Esophagus (tissue), 2 donors: ENCODE results near the gene MYPN. TPM values are rescaled to one million over a fixed set of nuclear protein-coding genes. Genes with fewer than 3 reads are reported as not detected.
"Not testable (repeated sequence)": the region's sequence is repeated elsewhere in the genome, so short reads cannot be mapped to it uniquely, and the experiment has no call there.

Experiments used
- H3K27ac ChIP-seq, 2 donors: one replicate each; pipeline ENCODE4 v1.5.1; 2013; ENCODE audit warnings: low read depth in 2 of 2, mild to moderate bottlenecking in 2 of 2, inconsistent platforms in 1 of 2, low read length in 1 of 2, moderate library complexity in 1 of 2
- H3K27me3 ChIP-seq, 2 donors: one replicate each; pipeline ENCODE4 v1.6.1; 2013; ENCODE audit warnings: low read length in 2 of 2, control low read depth in 1 of 2, mild to moderate bottlenecking in 1 of 2; ENCODE audit not compliant: insufficient read depth in 2 of 2, control insufficient read depth in 1 of 2
- H3K36me3 ChIP-seq, 2 donors: one replicate each; pipeline ENCODE4 v1.6.1; 2013; ENCODE audit warnings: low read length in 1 of 2; ENCODE audit not compliant: control insufficient read depth in 2 of 2, insufficient read depth in 2 of 2
- H3K4me1 ChIP-seq, 2 donors: one replicate each; pipeline ENCODE4 v1.6.1; 2013; ENCODE audit warnings: low read length in 1 of 2; ENCODE audit not compliant: control insufficient read depth in 2 of 2, insufficient read depth in 2 of 2
- H3K4me3 ChIP-seq, 2 donors: one replicate each; pipeline ENCODE4 v1.5.1; 2013; ENCODE audit warnings: low read length in 2 of 2, mild to moderate bottlenecking in 2 of 2, low read depth in 1 of 2, moderate library complexity in 1 of 2
- H3K9me3 ChIP-seq, 2 donors: one replicate each; pipeline ENCODE4 v1.6.1; 2013; ENCODE audit warnings: mild to moderate bottlenecking in 2 of 2, low read depth in 1 of 2, low read length in 1 of 2, moderate library complexity in 1 of 2; ENCODE audit not compliant: control insufficient read depth in 2 of 2, insufficient read depth in 1 of 2
- WGBS, 2 donors: extraction: QIAGEN DNeasy Blood & Tissue Kit; methylation state at CpG; one replicate each; pipeline ENCODE4 v1.1.7; 2013; 5-methylcytosine and 5-hydroxymethylcytosine counted together
- polyA plus RNA-seq, 2 donors: library from polyadenylated mRNA; stranded (reverse); fragments of 200-250 nt; gene quantifications; one replicate each; pipeline ENCODE4 v1.2.3, GENCODE V29; 2013
- donor health status: healthy with polysubstance abuse.
- donor health status: Bipolar disorder and iron deficiency.

The MYPN gene, protein sequence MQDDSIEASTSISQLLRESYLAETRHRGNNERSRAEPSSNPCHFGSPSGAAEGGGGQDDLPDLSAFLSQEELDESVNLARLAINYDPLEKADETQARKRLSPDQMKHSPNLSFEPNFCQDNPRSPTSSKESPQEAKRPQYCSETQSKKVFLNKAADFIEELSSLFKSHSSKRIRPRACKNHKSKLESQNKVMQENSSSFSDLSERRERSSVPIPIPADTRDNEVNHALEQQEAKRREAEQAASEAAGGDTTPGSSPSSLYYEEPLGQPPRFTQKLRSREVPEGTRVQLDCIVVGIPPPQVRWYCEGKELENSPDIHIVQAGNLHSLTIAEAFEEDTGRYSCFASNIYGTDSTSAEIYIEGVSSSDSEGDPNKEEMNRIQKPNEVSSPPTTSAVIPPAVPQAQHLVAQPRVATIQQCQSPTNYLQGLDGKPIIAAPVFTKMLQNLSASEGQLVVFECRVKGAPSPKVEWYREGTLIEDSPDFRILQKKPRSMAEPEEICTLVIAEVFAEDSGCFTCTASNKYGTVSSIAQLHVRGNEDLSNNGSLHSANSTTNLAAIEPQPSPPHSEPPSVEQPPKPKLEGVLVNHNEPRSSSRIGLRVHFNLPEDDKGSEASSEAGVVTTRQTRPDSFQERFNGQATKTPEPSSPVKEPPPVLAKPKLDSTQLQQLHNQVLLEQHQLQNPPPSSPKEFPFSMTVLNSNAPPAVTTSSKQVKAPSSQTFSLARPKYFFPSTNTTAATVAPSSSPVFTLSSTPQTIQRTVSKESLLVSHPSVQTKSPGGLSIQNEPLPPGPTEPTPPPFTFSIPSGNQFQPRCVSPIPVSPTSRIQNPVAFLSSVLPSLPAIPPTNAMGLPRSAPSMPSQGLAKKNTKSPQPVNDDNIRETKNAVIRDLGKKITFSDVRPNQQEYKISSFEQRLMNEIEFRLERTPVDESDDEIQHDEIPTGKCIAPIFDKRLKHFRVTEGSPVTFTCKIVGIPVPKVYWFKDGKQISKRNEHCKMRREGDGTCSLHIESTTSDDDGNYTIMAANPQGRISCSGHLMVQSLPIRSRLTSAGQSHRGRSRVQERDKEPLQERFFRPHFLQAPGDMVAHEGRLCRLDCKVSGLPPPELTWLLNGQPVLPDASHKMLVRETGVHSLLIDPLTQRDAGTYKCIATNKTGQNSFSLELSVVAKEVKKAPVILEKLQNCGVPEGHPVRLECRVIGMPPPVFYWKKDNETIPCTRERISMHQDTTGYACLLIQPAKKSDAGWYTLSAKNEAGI (N-terminal part only)
- polyA plus RNA-seq, result under 1 TPM in 1 of 2 donors, not detected in 1; 0.01 TPM

DNA sequence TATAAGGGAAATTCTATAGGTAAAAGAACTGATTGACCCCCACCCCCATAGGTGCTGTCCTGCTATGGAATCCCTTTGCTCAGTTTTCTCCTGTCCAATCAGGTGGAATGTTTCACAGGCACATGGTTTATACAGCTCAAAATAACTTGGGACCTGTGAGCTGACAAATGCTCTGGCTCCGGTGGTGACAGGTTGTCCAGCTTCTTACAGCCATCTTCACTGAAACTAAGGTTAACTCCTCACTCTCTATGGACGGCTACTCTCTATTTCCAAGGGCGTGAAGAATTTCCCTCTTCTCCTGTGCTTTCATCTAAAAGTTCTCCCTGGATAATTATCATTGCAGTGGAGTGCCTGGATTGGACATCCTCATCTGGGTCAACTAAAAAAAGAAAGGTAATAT, at the start of gene MYPN:
Gene MYPN, plus strand, starts transcription at position 158 of the 400 bp plus-strand sequence. CDS start 11,951 bp downstream, outside the sequence.
- Histone ChIP-seq H3K4me1 (no peaks in the 10 kb centered on the region), H3K9me3 (no peaks in the 10 kb centered on the region), H3K36me3 (no peaks in the 10 kb centered on the region), H3K4me3 (no peak within 1 kb of the TSS), H3K27me3 (no peaks in the 10 kb centered on the region), H3K27ac (no peak within 1 kb of the TSS)
- 65 to 77% methylated on average over 3 of the region's 3 CpGs for WGBS, 2 donors

DNA sequence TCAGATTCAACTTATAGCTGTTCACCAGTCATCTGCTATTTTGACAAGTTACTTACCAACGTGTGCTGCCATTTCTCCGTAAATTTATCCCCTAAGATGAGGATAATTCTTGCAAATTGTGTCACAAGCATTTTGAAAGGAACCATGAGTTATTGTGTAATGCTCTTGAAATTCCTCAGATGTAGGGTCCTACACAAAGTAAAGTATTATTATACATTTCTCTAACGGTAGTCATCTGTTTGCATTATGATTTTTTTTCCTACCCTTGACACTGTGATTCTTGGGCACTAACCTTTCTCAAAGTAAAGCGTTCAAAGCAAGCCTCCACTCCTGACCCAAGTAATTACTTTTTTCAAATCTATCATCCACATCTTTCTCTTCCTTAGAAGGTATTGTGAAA, 42.3 kb upstream of the MYPN start:
- Histone ChIP-seq H3K36me3 (no peaks in the 10 kb centered on the region), H3K4me1 (no peaks in the 10 kb centered on the region), H3K27ac (no peak overlapping the region), H3K4me3 (no peak overlapping the region), H3K9me3 (no peaks in the 10 kb centered on the region), H3K27me3 (no peaks in the 10 kb centered on the region)
- 75% methylated on average over 4 of the region's 4 CpGs for WGBS, 2 donors

DNA sequence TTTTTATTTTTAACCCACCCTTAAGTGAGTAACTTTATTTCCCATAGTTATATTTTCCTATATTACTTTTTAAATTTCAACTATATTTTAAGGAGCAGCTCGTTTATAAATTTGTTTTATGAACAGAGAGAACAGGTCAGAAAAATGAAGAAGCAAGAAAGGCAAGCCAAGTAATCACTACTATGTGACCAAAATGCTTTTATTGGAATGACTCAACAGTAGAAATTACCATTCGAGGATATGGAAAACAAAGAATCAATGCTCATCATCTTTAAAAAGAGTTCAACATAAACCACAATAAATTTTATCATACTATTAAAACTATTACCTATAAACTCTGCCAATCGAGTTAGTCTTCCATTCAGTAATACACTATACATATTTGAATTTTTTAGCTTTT, 41.8 kb upstream of the MYPN start:
- H3K9me3 ChIP-seq, result no peaks in the 10 kb centered on the region
- H3K4me1 ChIP-seq, result no peaks in the 10 kb centered on the region
- no peaks in the 10 kb centered on the region for H3K36me3 ChIP-seq
- no peak overlapping the region for H3K4me3 ChIP-seq
- no peak overlapping the region for H3K27ac ChIP-seq
- no peaks in the 10 kb centered on the region for H3K27me3 ChIP-seq
- WGBS, 2 donors, result 78% methylated on average over 3 of the region's 3 CpGs

DNA sequence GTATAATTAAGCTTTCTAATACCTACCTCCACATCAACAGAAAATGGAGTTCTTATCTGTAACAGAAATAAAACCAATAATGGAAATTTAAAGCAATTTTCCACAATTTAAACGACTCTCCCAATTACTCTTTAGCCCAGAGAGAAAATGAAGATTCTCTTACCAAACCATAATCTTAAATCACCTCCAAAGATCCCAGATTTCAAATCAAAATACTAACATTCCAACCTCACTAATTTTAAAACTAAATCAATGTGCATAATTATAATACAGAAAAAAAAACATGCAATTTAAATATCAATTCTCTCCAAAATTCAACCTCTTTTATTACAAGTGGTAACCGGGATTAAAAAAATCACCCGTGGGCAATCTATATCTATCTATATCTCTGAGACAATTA, 35.7 kb upstream of the MYPN start:
- Histone ChIP-seq H3K36me3 (no peaks in the 10 kb centered on the region), H3K4me1 (no peaks in the 10 kb centered on the region), H3K27ac (no peak overlapping the region), H3K9me3 (no peaks in the 10 kb centered on the region), H3K27me3 (no peaks in the 10 kb centered on the region), H3K4me3 (peak overlapping the region in 1 of 2 donors; percentile 88)
- WGBS, 2 donors, result 11 to 13% methylated on average over 3 of the region's 3 CpGs

DNA sequence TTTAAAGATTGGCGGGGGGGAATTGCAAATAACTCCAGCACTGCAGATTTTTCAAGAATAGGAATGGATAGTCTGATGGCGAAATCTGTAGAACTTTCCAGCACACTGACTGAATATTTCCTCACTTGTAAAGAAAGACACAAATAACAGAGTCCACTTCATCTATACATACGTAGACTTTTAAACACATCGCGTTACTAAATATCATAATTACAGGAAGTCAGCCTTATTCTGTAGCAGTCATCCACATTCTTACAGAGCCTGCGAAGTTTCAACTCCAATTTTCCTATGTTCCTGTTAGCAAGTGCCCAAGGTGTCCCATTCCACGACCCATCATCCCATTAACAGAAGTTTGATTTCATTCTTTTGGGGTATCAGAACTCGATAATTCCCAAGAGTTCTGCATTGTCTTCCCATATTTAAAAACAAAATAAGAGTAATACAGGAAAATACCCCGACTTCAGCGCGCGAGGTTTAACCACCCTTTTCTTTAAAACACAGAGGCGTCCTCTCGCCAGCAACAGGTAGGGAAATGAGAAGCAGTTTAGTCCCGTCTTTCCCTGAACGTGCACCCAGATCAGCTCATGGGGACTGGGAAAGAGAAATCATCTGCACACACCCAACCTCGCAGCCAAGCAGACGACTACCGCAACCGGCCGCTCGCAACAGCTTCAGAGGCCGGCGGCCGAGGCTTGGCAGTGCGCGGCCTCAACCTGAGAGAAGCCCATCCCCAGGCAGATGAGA, 35.1 kb upstream of the MYPN start:
- peak overlapping the region; percentile 88 to 99 for H3K4me3 ChIP-seq
- H3K4me1 ChIP-seq, result no peaks in the 10 kb centered on the region
- peak overlapping the region; percentile 96 to 99 for H3K27ac ChIP-seq
- H3K36me3 ChIP-seq, result no peaks in the 10 kb centered on the region
- H3K27me3 ChIP-seq, result no peaks in the 10 kb centered on the region
- WGBS, 2 donors, result 0 to 1% methylated on average over 27 of the region's 27 CpGs
- no peaks in the 10 kb centered on the region for H3K9me3 ChIP-seq

DNA sequence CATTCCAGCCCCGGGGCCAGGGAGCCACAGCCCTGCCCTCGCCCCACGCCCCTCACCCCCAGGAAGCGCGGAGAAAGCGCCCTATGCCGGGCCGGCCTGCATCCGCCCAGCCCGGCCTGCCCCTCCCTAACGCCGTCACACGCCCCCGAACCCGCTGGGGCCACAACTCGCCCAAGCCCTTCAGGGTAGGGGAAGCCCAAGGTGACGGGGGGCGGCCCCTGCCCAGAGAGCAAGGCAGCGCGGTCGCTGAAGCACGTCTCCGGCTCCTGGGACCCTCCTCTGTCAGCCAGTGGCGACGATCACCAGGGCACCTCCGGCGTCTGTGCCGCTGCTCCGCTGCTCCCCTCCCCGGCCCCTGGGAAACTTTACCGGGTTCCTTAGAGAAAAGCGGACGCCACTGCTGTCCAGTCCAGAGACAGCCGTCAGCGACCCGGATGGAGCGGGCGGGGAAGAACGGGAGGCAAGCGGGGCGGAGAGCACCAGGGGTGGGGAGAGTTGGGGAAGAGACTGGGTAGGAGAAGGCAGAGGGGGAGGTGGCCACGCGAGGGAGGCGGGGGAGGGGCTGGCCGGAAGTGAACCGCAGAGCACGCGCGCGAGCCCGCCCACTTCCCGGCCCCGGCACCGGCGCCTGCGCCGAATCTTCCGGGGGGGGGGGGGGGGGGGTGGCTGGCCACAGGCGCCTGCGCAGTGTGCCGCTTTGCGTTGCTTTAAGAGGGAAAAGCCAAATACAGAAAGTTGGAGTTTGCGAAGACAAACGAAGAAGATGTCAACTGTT, 34.3 kb upstream of the MYPN start, which contains the start of gene HERC4:
Gene HERC4, minus strand, starts transcription at position 509 of the 775 bp plus-strand sequence. CDS start 2,175 bp downstream, outside the sequence.
- H3K9me3 ChIP-seq, result no peaks in the 10 kb centered on the region

DNA sequence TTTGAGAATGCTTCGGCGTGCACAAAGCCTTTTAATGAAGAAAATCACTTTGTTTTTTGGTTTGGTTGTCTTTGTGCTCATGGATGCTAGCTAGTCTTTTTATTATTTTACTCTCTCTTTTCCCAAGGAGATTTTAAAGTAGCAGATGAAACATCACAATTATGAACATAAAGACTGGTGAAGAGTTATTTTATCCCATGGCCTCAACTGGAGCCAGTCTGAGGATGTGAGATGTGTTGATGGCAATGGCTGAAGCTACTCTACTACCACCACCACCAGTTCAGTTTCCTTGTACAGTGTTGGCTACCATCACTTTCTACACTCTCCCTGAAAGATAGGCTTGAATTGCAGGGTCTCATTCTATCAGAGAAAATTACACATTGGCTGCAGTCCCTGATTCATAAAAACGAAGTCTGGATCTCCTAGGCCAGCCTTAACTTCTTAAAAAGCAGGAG, 33.7 kb upstream of the MYPN start:
- no peaks in the 10 kb centered on the region for H3K36me3 ChIP-seq
- H3K9me3 ChIP-seq, result no peaks in the 10 kb centered on the region
- no peaks in the 10 kb centered on the region for H3K27me3 ChIP-seq
- WGBS, 2 donors, result 30 to 31% methylated on average over 3 of the region's 3 CpGs
- peak overlapping the region in 1 of 2 donors; percentile 88 for H3K4me3 ChIP-seq
- H3K4me1 ChIP-seq, result no peaks in the 10 kb centered on the region
- no peak overlapping the region for H3K27ac ChIP-seq

More for the DNA sequence above, 34.3 kb upstream of the MYPN start, which contains the start of gene HERC4:
- Histone ChIP-seq H3K27me3 (no peaks in the 10 kb centered on the region), H3K4me3 (peak within 1 kb of the TSS; percentile 88 to 99), H3K27ac (peak within 1 kb of the TSS; percentile 96 to 99), H3K36me3 (no peaks in the 10 kb centered on the region), H3K4me1 (no peaks in the 10 kb centered on the region)
- 0 to 1% methylated on average over 51 to 64 of the region's 64 CpGs for WGBS, 2 donors

DNA sequence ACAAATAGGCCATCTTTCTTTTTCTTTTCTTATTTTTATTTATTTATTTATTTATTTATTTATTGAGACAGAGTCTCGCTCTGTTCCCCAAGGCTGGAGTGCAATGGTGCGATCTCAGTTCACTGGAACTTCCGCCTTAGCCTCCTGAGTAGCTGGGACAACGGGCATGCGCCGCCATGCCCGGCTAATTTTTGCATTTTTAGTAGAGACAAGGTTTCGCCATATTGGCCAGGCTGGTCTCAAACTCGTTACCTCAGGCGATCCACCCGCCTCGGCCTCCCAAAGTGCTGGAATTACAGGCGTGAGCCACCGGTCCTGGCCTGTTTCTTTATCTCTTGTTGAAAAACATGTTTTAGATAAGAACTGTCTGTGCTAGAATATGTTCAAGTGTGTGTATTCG, 33.2 kb upstream of the MYPN start:
- H3K36me3 ChIP-seq, H3K9me3 ChIP-seq, H3K4me3 ChIP-seq, H3K4me1 ChIP-seq, H3K27ac ChIP-seq, H3K27me3 ChIP-seq: not testable (repeated sequence)
- 96 to 98% methylated on average over 15 of the region's 15 CpGs for WGBS, 2 donors
